T-helper 17 cell (primary cell): Measurements from ENCODE around the gene WNT2B. TPM values are rescaled to one million over a fixed set of nuclear protein-coding genes. Genes with fewer than 3 reads are reported as not detected.
"Not testable (repeated sequence)": the region's sequence is repeated elsewhere in the genome, so short reads cannot be mapped to it uniquely, and the experiment has no call there.

Experiments used
- ATAC-seq: fragments of 150-1000 bp; cut with Tn5 transposase; 2 replicates; pipeline ENCODE4 v1.10.0; 2021; ENCODE audit warnings: mild to moderate bottlenecking, moderate library complexity
- DNase-seq, 3 donors: peaks; one replicate each; pipeline versions ENCODE4 v3.0.0 to v3.0.0-alpha.2; 2020 to 2021
- H3K9me3 ChIP-seq: one replicate; pipeline ENCODE4 v1.7.0; 2013; ENCODE audit warnings: low read length, mild to moderate bottlenecking; ENCODE audit not compliant: control insufficient read depth, poor library complexity, severe bottlenecking
- H3K27ac Mint-ChIP-seq: one replicate; pipeline ENCODE4 v1.8.0; 2022; ENCODE audit warnings: mild to moderate bottlenecking, moderate library complexity, mixed read lengths
- H3K27me3 Mint-ChIP-seq: one replicate; pipeline ENCODE4 v1.8.0; 2022; ENCODE audit warnings: mixed read lengths
- H3K36me3 Mint-ChIP-seq: one replicate; pipeline ENCODE4 v1.8.0; 2022; ENCODE audit warnings: low read depth, mixed read lengths
- H3K4me1 Mint-ChIP-seq: one replicate; pipeline ENCODE4 v1.8.0; 2022; ENCODE audit warnings: mild to moderate bottlenecking, mixed read lengths
- H3K4me3 Mint-ChIP-seq: one replicate; pipeline ENCODE4 v1.8.0; 2022; ENCODE audit warnings: mild to moderate bottlenecking, moderate library complexity, mixed read lengths
- total RNA-seq, 4 donors: library from RNA in 2 of 4; stranded (reverse) in 2 of 4; gene quantifications; one replicate each; pipeline ENCODE4 v1.2.3 and lab custom pipeline; 2022 to 2026

Gene WNT2B
- total RNA-seq (under 1 TPM; 0.13 to 0.37 TPM), total RNA-seq (lab: John Stamatoyannopoulos, UW) (1.2 to 1.3 reads per million in 2 donors)

GRCh38 chr1:112508278-112509004 lies at the start of gene WNT2B:
Gene WNT2B, plus strand, starts transcription at chr1:112508965. Its CDS starts 298 bp downstream, at chr1:112509263.
- peaks cover 3% of the 10 kb centered on the region for H3K36me3 Mint-ChIP-seq
- no peaks in the 10 kb centered on the region for H3K9me3 ChIP-seq
- peak within 1 kb of the TSS; percentile 90 for H3K4me3 Mint-ChIP-seq
- H3K27ac Mint-ChIP-seq, result peak within 1 kb of the TSS; percentile 65
- H3K27me3 Mint-ChIP-seq, result peaks cover 31% of the 10 kb centered on the region
- H3K4me1 Mint-ChIP-seq, result peaks cover 8% of the 10 kb centered on the region
- ATAC-seq, result peak; percentile 88
- peak; percentile 29 to 40 (median 36) for DNase-seq

GRCh38 chr1:112460615-112461014 lies 48.1 kb upstream of the WNT2B start:
- H3K36me3 Mint-ChIP-seq, result peaks cover 3% of the 10 kb centered on the region
- ATAC-seq, result no peak
- DNase-seq, result no peak
- no peak overlapping the region for H3K27ac Mint-ChIP-seq
- H3K4me1 Mint-ChIP-seq, result peaks cover 4% of the 10 kb centered on the region
- H3K4me3 Mint-ChIP-seq, result no peak overlapping the region
- peaks cover 41% of the 10 kb centered on the region for H3K27me3 Mint-ChIP-seq
- H3K9me3 ChIP-seq, result no peaks in the 10 kb centered on the region

GRCh38 chr1:112461200-112461871 lies 47.4 kb upstream of the WNT2B start:
- no peak for DNase-seq
- no peak overlapping the region for H3K4me3 Mint-ChIP-seq
- H3K27ac Mint-ChIP-seq, result no peak overlapping the region
- no peaks in the 10 kb centered on the region for H3K36me3 Mint-ChIP-seq
- H3K27me3 Mint-ChIP-seq, result peaks cover 36% of the 10 kb centered on the region
- H3K9me3 ChIP-seq, result no peaks in the 10 kb centered on the region
- H3K4me1 Mint-ChIP-seq, result peaks cover 7% of the 10 kb centered on the region
- no peak for ATAC-seq

- no peak overlapping the region for H3K27ac Mint-ChIP-seq
- no peaks in the 10 kb centered on the region for H3K36me3 Mint-ChIP-seq
- ATAC-seq (no peak), DNase-seq (no peak)
- H3K9me3 ChIP-seq, result no peaks in the 10 kb centered on the region
- peaks cover 7% of the 10 kb centered on the region for H3K4me1 Mint-ChIP-seq
- peaks cover 29% of the 10 kb centered on the region for H3K27me3 Mint-ChIP-seq
- H3K4me3 Mint-ChIP-seq, result no peak overlapping the region
Observed at GRCh38 chr1:112462953-112463279, 45.8 kb upstream of the WNT2B start.

GRCh38 chr1:112464501-112464900 lies 44.3 kb upstream of the WNT2B start:
- no peaks in the 10 kb centered on the region for H3K9me3 ChIP-seq
- H3K4me3 Mint-ChIP-seq, result no peak overlapping the region
- no peaks in the 10 kb centered on the region for H3K36me3 Mint-ChIP-seq
- ATAC-seq, result no peak
- H3K27me3 Mint-ChIP-seq, result peaks cover 39% of the 10 kb centered on the region
- peaks cover 7% of the 10 kb centered on the region for H3K4me1 Mint-ChIP-seq
- no peak overlapping the region for H3K27ac Mint-ChIP-seq
- DNase-seq, result no peak

GRCh38 chr1:112465122-112465521 lies 43.6 kb upstream of the WNT2B start:
- H3K27me3 Mint-ChIP-seq, result peaks cover 46% of the 10 kb centered on the region
- H3K27ac Mint-ChIP-seq, result peak overlapping the region; percentile 75

GRCh38 chr1:112466078-112466660 lies 42.6 kb upstream of the WNT2B start:
- H3K27ac Mint-ChIP-seq, result peak overlapping the region; percentile 75
- H3K27me3 Mint-ChIP-seq, result peaks cover 52% of the 10 kb centered on the region
- DNase-seq (peak; percentile 68 to 83 (median 74)), ATAC-seq (peak; percentile 94)
- H3K9me3 ChIP-seq, result no peaks in the 10 kb centered on the region
- H3K4me3 Mint-ChIP-seq, result peak overlapping the region; percentile 88
- H3K4me1 Mint-ChIP-seq, result peaks cover 7% of the 10 kb centered on the region
- H3K36me3 Mint-ChIP-seq, result no peaks in the 10 kb centered on the region

More at GRCh38 chr1:112465122-112465521, 43.6 kb upstream of the WNT2B start:
- Mint-ChIP-seq H3K4me1 (peaks cover 7% of the 10 kb centered on the region), H3K4me3 (no peak overlapping the region), H3K36me3 (no peaks in the 10 kb centered on the region)
- H3K9me3 ChIP-seq, result no peaks in the 10 kb centered on the region
- DNase-seq (no peak), ATAC-seq (no peak)

GRCh38 chr1:112470324-112470723 lies 38.4 kb upstream of the WNT2B start:
- not testable (repeated sequence) for H3K36me3 Mint-ChIP-seq, DNase-seq, H3K4me3 Mint-ChIP-seq, H3K27ac Mint-ChIP-seq, ATAC-seq, H3K4me1 Mint-ChIP-seq, H3K9me3 ChIP-seq
- H3K27me3 Mint-ChIP-seq, result peaks cover 54% of the 10 kb centered on the region

- DNase-seq (no peak), ATAC-seq (no peak)
- Mint-ChIP-seq H3K4me1 (peaks cover 4% of the 10 kb centered on the region), H3K27ac (no peak overlapping the region), H3K27me3 (peaks cover 54% of the 10 kb centered on the region), H3K36me3 (no peaks in the 10 kb centered on the region), H3K4me3 (no peak overlapping the region)
- no peaks in the 10 kb centered on the region for H3K9me3 ChIP-seq
Observed at GRCh38 chr1:112470966-112471365, 37.8 kb upstream of the WNT2B start.

- no peak for DNase-seq
- no peaks in the 10 kb centered on the region for H3K9me3 ChIP-seq
- Mint-ChIP-seq H3K27me3 (peaks cover 54% of the 10 kb centered on the region), H3K4me1 (no peaks in the 10 kb centered on the region), H3K4me3 (no peak overlapping the region), H3K36me3 (no peaks in the 10 kb centered on the region), H3K27ac (no peak overlapping the region)
- ATAC-seq, result no peak
Observed at GRCh38 chr1:112472142-112472541, 36.6 kb upstream of the WNT2B start.

- Mint-ChIP-seq H3K4me3 (no peak overlapping the region), H3K4me1 (no peaks in the 10 kb centered on the region), H3K27ac (no peak overlapping the region), H3K27me3 (peaks cover 21% of the 10 kb centered on the region), H3K36me3 (peaks cover 2% of the 10 kb centered on the region)
- H3K9me3 ChIP-seq, result no peaks in the 10 kb centered on the region
- DNase-seq, result no peak
- no peak for ATAC-seq
Observed at GRCh38 chr1:112477550-112477949, 31.2 kb upstream of the WNT2B start.

- no peak overlapping the region for H3K4me3 Mint-ChIP-seq
- H3K27ac Mint-ChIP-seq, result no peak overlapping the region
- peaks cover 2% of the 10 kb centered on the region for H3K36me3 Mint-ChIP-seq
- H3K9me3 ChIP-seq, result no peaks in the 10 kb centered on the region
- H3K4me1 Mint-ChIP-seq, result no peaks in the 10 kb centered on the region
- no peak for ATAC-seq
- DNase-seq, result no peak
- peaks cover 13% of the 10 kb centered on the region for H3K27me3 Mint-ChIP-seq
Observed at GRCh38 chr1:112478314-112478713, 30.5 kb upstream of the WNT2B start.

- not testable (repeated sequence) for H3K4me3 Mint-ChIP-seq, H3K4me1 Mint-ChIP-seq, ATAC-seq, DNase-seq, H3K36me3 Mint-ChIP-seq, H3K27ac Mint-ChIP-seq, H3K9me3 ChIP-seq
- peaks cover 28% of the 10 kb centered on the region for H3K27me3 Mint-ChIP-seq
Observed at GRCh38 chr1:112486063-112486462, 22.7 kb upstream of the WNT2B start.
